IMR-90 (cell line): ENCODE results near the gene HOXB7. TPM values are rescaled to one million over a fixed set of nuclear protein-coding genes. Genes with fewer than 3 reads are reported as not detected.

ENCODE experiments used
- ATAC-seq: fragments of 200-7000 bp; cut with Tn5 transposase; 2 replicates; pipeline ENCODE4 v1.9.1; 2020; ENCODE audit warnings: low read depth, mild to moderate bottlenecking, moderate library complexity
- BruUV-seq: library from RNA; stranded (reverse); fragments of 400-500 nt; replicated peaks from 2 replicates; lab custom pipeline; 2021; lab: Mats Ljungman, UMichigan
- CTCF ChIA-PET: fragments of 300-600 bp; formaldehyde crosslinking; extraction: SDS; loops from one replicate; lab custom pipeline; 2021; ENCODE audit warnings: antibody characterized with exemption; lab: Yijun Ruan, JAX
- POLR2A ChIA-PET: fragments of 300-600 bp; sonication (Branson Sonifier 250); formaldehyde crosslinking; loops from one replicate; lab custom pipeline; 2022; ENCODE audit warnings: antibody characterized with exemption; ENCODE audit not compliant: unreplicated experiment; lab: Charles Lee
- DNase-seq: peaks from one replicate; pipeline ENCODE4 v3.0.0; 2013
- H2AFZ ChIP-seq: replicated peaks from 2 replicates; pipeline ENCODE3; 2013; ENCODE audit warnings: low read length, mild to moderate bottlenecking; ENCODE audit not compliant: poor library complexity
- H2AK5ac ChIP-seq: 2 replicates; pipeline ENCODE4 v1.6.1; 2013; ENCODE audit warnings: low read depth, low read length, inconsistent platforms
- H2AK9ac ChIP-seq: replicated peaks from 2 replicates; pipeline ENCODE3; 2013; ENCODE audit warnings: mild to moderate bottlenecking, low read depth, low read length, moderate library complexity; ENCODE audit not compliant: poor library complexity
- H2BK120ac ChIP-seq: 2 replicates; pipeline ENCODE4 v1.6.1; 2013; ENCODE audit warnings: low read depth, low read length, inconsistent platforms
- H2BK15ac ChIP-seq: 3 replicates; pipeline ENCODE4 v1.6.1; 2013; ENCODE audit warnings: low read depth, low read length, inconsistent platforms
- H2BK20ac ChIP-seq: 2 replicates; pipeline ENCODE4 v1.6.1; 2013; ENCODE audit warnings: low read depth, mild to moderate bottlenecking, inconsistent platforms, low read length, moderate library complexity
- H2BK5ac ChIP-seq: 2 replicates; pipeline ENCODE4 v1.6.1; 2013; ENCODE audit warnings: mild to moderate bottlenecking, low read depth, low read length, inconsistent platforms; ENCODE audit not compliant: poor library complexity, severe bottlenecking
- H3K14ac ChIP-seq: replicated peaks from 2 replicates; pipeline ENCODE4 v1.6.1; 2013; ENCODE audit warnings: low read depth, low read length, inconsistent platforms
- H3K18ac ChIP-seq: 2 replicates; pipeline ENCODE4 v1.6.1; 2013; ENCODE audit warnings: low read depth, low read length, control low read depth
- H3K23ac ChIP-seq: 2 replicates; pipeline ENCODE4 v1.6.1; 2013; ENCODE audit warnings: low read depth, low read length, inconsistent platforms
- H3K27ac ChIP-seq: 2 replicates; pipeline ENCODE4 v1.5.1; 2013; ENCODE audit warnings: mild to moderate bottlenecking, control low read depth, low read length; ENCODE audit not compliant: insufficient read depth
- H3K27me3 ChIP-seq: 2 replicates; pipeline ENCODE4 v1.6.1; 2013; ENCODE audit warnings: low read length; ENCODE audit not compliant: control insufficient read depth, insufficient read depth
- H3K36me3 ChIP-seq: 2 replicates; pipeline ENCODE4 v1.6.1; 2013; ENCODE audit warnings: low read length, mixed read lengths; ENCODE audit not compliant: control insufficient read depth, insufficient read depth
- H3K4ac ChIP-seq: 2 replicates; pipeline ENCODE4 v1.6.1; 2013; ENCODE audit warnings: low read depth, low read length, inconsistent platforms
- H3K4me1 ChIP-seq: 2 replicates; pipeline ENCODE4 v1.6.1; 2013; ENCODE audit warnings: low read length, mixed read lengths; ENCODE audit not compliant: control insufficient read depth, insufficient read depth
- H3K4me2 ChIP-seq: 2 replicates; pipeline ENCODE4 v1.6.1; 2013; ENCODE audit warnings: low read depth, mild to moderate bottlenecking, control low read depth, low read length, moderate library complexity
- H3K4me3 ChIP-seq: 2 replicates; pipeline ENCODE4 v1.5.1; 2013; ENCODE audit warnings: low read depth, mild to moderate bottlenecking, control low read depth, low read length, moderate library complexity; ENCODE audit not compliant: insufficient read depth
- H3K56ac ChIP-seq: 2 replicates; pipeline ENCODE4 v1.6.1; 2013; ENCODE audit warnings: low read length, inconsistent platforms; ENCODE audit not compliant: insufficient read depth; ENCODE audit errors: extremely low read depth
- H3K79me1 ChIP-seq, 2 experiments: 2 replicates each; pipeline ENCODE4 v1.6.1; 2013; ENCODE audit warnings: low read length in 2 of 2, inconsistent platforms in 1 of 2, low read depth in 1 of 2
- H3K9ac ChIP-seq: 2 replicates; pipeline ENCODE4 v1.6.1; 2013; ENCODE audit warnings: low read depth, low read length, control low read depth
- H3K9me1 ChIP-seq: 2 replicates; pipeline ENCODE4 v1.6.1; 2013; ENCODE audit warnings: low read length, inconsistent platforms; ENCODE audit not compliant: insufficient read depth
- H3K9me3 ChIP-seq: 2 replicates; pipeline ENCODE4 v1.6.1; 2013; ENCODE audit warnings: low read length; ENCODE audit not compliant: control insufficient read depth, insufficient read depth
- H4K20me1 ChIP-seq: 2 replicates; pipeline ENCODE4 v1.6.1; 2013; ENCODE audit warnings: low read length, inconsistent platforms; ENCODE audit not compliant: insufficient read depth
- H4K5ac ChIP-seq: 2 replicates; pipeline ENCODE4 v1.6.1; 2013; ENCODE audit warnings: mild to moderate bottlenecking, low read depth, low read length, control low read depth
- H4K8ac ChIP-seq, 2 experiments: 2 replicates each; pipeline ENCODE4 v1.6.1; 2013; ENCODE audit warnings: low read depth in 2 of 2, low read length in 2 of 2, control low read depth in 1 of 2, inconsistent platforms in 1 of 2
- H4K91ac ChIP-seq: 2 replicates; pipeline ENCODE4 v1.6.1; 2013; ENCODE audit warnings: low read depth, low read length, inconsistent platforms; ENCODE audit not compliant: insufficient read depth
- RAD21 ChIP-seq: IDR thresholded peaks from 2 replicates; pipeline ENCODE4 v1.6.1; 2012; ENCODE audit warnings: low read length, improper control_type of control experiment
- RCOR1 ChIP-seq: IDR thresholded peaks from 2 replicates; pipeline ENCODE4 v1.6.1; 2012; ENCODE audit warnings: mild to moderate bottlenecking, low read length, improper control_type of control experiment; ENCODE audit not compliant: insufficient replicate concordance
- WGBS, 2 experiments: methylation state at CpG; one replicate each; pipeline versions ENCODE4 v1.1.5 to v1.1.7; 2013; ENCODE audit warnings: missing lambda C conversion rate in 2 of 2; ENCODE audit not compliant: insufficient read length in 1 of 2; ENCODE audit errors: extremely low coverage in 2 of 2; 5-methylcytosine and 5-hydroxymethylcytosine counted together
- dilution Hi-C: fragments of 300-500 bp; cut with HindIII; formaldehyde crosslinking; loops from one replicate; pipeline ENCODE4 v1.14.3; 2018; ENCODE audit warnings: low sequenced_read_pairs; ENCODE audit not compliant: unreplicated experiment
- in situ Hi-C: fragments of 300-500 bp; cut with MboI; formaldehyde crosslinking; loops from 3 replicates; pipeline ENCODE4 v1.14.3; 2019; ENCODE audit warnings: low sequenced_read_pairs, inconsistent platforms, mixed read lengths
- intact Hi-C: fragments of 100-400 bp; cut with micrococcal nuclease; formaldehyde crosslinking; loops from 2 replicates; pipeline ENCODE4 v1.10.0; 2022
- polyA plus RNA-seq, 3 experiments: library from polyadenylated mRNA; depleted of rRNA; stranded (reverse); fragments of >200 nt; gene quantifications; 2 replicates each; pipeline ENCODE4 v1.2.3, GENCODE V29; 2012; ENCODE audit warnings: low replicate concordance in 1 of 3
- total RNA-seq: library from RNA; depleted of rRNA; stranded (reverse); fragments of >200 nt; gene quantifications from 2 replicates; pipeline ENCODE4 v1.2.3, GENCODE V29; 2012

Gene HOXB7
- total and polyA plus RNA-seq, 2 of the 4 experiments (the other 2 are of a cell fraction), result 1.8 to 6.7 TPM

- Histone ChIP-seq H3K4me3 (no peak overlapping the region), H4K8ac (no peak overlapping the region), H2BK5ac (no peak overlapping the region), H3K23ac (no peak overlapping the region), H4K5ac (no peak overlapping the region), H4K91ac (no peak overlapping the region), H3K27ac (no peak overlapping the region), H3K9me1 (no peaks in the 10 kb centered on the region), H3K14ac (no peak overlapping the region), H3K56ac (no peak overlapping the region), H3K79me1 (no peaks in the 10 kb centered on the region), H3K9me3 (peaks cover 3% of the 10 kb centered on the region), H3K27me3 (peaks cover 72% of the 10 kb centered on the region), H3K4me2 (no peak overlapping the region), H3K36me3 (no peaks in the 10 kb centered on the region), H2AK5ac (no peak overlapping the region), H3K4me1 (no peaks in the 10 kb centered on the region), H2BK120ac (no peak overlapping the region), H3K9ac (no peak overlapping the region), H2AK9ac (no peak overlapping the region), H2AFZ (peak overlapping the region; percentile 54), H3K18ac (no peak overlapping the region), H4K20me1 (no peaks in the 10 kb centered on the region), H2BK15ac (no peak overlapping the region), H3K4ac (no peak overlapping the region), H2BK20ac (no peak overlapping the region)
- BruUV-seq, result no TSS peak
- intact Hi-C loops, result no loop called here
- ChIA-PET CTCF (no interaction called here), POLR2A (no interaction called here)
- dilution Hi-C loops, result no loop called here
- WGBS, 2 experiments, result 5% methylated on average over 29 of the region's 80 CpGs; no CpG with 5 or more reads in 1 of the 2 experiments
- in situ Hi-C loops, result loop anchor here (10.0 kb wide), 1 partner anchor 58 kb away; no protein-coding TSS in a partner anchor
- no peak for TF ChIP-seq RCOR1
- no peak for TF ChIP-seq RAD21
- no peak for DNase-seq
- no peak for ATAC-seq
Measured at GRCh38 chr17:48646183-48647102, 35.6 kb upstream of the HOXB7 start.
